Iris pigment epithelial cell (primary cell): Measurements from ENCODE around the gene KCND3.

Experiments
- DNase-seq: peaks from one replicate; pipeline ENCODE4 v3.0.0-alpha.2; 2011; ENCODE audit warnings: low read depth

The KCND3 gene

DNA sequence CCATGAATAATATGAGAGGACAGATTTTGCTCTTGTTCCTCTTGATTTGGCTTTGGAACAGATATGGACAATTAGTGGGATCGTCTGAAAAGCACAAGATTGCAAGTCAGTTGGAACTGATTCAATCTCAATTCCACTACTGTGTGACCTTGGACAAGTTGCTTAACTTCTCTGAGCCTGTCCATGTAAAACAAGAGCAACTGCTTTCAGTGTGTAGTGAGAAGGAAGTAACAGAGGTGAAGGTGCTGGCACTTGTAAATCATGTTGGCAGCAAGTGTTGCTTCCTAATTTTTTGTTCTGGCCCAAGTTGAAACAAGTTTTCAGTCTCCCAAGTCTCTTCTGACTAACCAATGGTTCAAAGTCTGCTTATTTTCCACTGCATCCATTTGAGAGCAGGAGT is 265.6 kb downstream of the KCND3 start:
- DNase-seq: no peak

DNA sequence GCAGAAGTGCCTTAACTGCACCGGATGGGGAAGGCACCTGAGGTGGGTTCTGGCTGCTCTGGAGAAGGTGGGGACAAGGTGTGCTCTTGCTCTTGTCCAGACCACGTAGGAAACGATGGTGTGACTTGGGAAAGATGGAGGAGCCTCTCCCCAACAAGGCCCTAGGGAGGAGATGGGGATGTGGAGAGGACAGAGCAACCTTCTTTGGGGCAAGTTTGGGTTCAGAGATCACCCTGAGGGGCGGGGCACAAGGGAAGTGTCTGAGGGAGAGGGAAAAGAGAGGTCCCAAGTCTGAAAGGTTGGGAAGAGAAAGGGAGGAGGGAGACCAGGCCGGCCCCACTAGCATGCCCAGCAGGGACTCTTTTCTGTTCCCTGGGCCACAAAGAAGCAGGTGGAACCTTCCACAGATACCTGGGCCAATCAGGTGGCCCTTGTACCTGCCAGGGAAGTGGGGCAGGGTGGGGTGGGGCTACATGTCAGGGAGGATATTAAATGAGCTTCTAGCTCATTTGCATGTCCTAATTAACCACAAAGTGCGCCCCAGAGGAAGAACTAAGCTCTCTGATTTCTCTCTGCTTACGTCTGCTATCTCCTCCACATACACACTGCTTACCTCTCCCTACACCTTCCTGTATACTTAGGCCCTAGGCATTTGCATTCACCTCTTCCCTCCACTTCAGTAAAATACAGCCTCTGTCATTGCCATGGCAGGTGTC is 266.2 kb downstream of the KCND3 start:
- no peak for DNase-seq

DNA sequence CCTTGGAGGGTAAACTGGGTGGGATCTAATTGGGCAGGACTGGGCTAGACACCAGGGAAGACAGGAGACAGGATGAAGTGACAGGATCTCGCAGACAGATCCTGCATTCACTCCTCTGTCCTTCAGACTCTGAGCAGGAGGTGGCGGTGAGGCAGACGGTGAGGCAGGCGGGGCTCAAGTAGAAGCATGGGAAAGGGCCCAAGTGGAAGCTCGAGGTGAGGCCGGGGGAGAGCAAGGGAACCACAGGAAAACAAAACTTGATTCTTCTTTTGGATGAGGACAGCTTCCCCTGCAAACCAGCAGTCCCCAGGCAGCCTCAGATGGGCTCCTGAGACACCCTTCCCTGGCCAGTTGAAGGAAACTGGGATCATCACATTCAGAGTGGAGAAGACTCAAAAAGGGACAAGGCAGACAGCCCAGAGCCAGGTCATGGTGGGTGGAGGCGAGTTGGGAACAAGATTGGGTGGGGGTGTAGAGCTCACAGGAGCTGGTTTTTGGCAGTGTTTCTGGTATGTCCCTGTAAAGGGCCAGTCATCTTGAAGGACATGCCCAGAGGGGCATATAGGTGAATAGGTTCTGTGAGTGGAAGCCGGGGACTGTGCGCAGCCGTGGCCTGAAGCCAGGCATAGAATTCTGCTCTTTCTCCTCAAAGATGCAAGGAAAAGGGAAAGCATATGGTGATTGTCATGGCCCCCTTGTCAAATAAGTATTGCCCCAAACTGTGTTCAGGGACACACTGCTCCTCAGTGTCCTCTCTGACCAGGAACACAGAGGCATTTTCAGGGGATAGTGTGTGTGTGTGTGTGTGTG is 268.3 kb downstream of the KCND3 start:
- DNase-seq: no peak
